NCI-H748 (cell line): Measurements from ENCODE around the gene PYCARD.
A peak's percentile ranks its signal among the peaks of the same experiment; 100 is the strongest.
"Not testable (repeated sequence)": the region's sequence is repeated elsewhere in the genome, so short reads cannot be mapped to it uniquely, and the experiment has no call there.

Experiments used
- DNase-seq: peaks from one replicate; lab custom pipeline; 2025; ENCODE audit not compliant: unreplicated experiment; lab: John Stamatoyannopoulos, UW

Gene PYCARD

DNA sequence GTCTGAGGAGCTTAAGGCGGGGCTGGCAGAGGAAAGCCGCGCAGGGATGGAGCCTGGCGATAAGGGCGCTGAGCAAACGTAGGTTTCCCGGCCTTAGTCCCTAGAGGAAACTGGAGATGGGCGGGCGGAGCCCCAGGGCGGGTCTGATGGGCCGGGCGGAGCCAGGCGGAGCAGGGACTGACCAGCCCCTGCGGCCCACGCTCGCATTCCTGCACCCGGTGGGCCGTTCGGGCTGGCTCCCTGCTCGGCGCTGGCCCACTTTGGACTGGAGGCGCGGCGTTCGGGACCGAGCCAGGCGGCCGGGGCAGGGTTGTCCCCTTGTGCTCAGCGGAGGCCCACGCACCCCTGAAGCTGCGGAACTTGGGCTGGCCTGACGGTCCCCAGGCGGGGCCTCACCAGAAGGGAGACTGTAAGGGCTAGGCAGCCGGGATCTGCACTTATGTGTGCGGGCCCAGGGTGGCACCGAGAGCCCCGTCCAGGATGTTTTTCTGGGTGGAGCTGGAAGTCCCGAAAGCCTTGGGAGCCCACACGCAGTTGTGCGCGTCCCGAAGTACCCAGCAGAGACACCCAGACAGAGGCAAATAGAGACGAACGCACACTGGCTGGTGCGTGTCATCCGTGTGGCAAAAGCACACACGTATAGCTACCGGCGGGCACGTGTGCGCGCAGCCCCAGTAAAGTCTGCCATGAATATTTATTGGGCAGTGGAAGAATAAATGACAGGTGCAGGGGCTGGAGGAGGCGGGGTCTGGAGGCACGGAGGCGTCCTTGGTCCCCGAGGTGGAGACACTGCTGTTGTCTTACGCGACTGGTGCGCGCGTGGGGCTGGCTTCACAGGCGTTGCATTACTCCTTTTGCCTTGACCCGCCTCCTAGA is 13.0 kb upstream of the PYCARD start:
- peak; percentile 52 for DNase-seq

DNA sequence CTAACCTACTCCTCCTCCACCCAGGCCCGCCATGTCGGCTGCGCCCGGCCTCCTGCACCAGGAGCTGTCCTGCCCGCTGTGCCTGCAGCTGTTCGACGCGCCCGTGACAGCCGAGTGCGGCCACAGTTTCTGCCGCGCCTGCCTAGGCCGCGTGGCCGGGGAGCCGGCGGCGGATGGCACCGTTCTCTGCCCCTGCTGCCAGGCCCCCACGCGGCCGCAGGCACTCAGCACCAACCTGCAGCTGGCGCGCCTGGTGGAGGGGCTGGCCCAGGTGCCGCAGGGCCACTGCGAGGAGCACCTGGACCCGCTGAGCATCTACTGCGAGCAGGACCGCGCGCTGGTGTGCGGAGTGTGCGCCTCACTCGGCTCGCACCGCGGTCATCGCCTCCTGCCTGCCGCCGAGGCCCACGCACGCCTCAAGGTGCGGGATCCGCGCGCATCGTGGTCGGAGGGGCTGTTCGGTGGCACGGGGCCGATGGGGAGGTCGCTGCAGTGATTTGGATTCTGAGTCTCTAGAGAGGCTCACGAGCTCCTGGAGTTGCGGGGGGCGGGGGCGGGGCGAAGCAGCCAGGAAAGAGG is 12.2 kb upstream of the PYCARD start:
- DNase-seq: peak; percentile 14

DNA sequence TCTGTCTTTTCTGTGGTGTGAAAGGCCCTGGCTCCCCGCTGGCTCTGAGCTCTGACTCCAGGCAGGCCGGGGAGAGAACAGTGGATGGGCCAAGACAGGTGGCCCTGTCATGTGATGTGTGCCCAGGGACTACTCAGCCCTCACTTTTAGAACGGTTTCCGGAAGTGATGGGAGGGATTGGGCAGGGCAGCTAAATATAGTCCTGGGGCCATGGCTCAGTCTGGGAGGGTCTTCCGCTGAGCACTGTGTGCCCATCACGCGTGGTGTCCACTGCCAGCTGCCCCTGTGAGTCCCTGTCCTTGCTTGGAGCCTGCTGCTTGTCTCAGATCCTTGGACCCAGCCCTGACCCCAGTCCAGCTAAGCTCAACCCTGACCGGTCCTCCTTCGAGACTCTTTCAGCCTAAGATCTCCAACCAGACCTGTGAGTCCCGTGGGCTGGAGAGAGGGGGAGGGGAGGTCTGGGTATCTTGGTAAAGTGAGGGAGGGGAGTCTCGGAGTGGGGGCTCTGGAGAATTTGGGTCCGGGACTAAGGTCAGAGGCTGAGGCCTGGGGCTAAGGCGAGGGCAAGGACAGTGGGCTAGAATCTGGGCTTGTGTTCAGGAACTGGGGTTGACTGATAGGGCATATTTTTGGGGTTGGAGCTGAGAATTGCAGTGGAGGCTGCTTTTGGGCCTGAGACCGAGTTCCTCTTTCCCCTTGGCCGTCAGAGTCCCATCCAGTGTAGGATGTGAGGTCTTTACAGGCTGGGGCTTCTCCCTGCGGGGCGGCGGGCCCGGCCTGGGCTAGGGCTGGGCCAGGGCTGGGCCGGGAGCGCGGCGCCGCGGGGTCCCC is 11.5 kb upstream of the PYCARD start, which contains the start of gene TRIM72:
TRIM72 (plus strand) TSS at position 243 of the 831 bp plus-strand sequence. CDS start 620 bp downstream, outside the sequence.
- no peak for DNase-seq

DNA sequence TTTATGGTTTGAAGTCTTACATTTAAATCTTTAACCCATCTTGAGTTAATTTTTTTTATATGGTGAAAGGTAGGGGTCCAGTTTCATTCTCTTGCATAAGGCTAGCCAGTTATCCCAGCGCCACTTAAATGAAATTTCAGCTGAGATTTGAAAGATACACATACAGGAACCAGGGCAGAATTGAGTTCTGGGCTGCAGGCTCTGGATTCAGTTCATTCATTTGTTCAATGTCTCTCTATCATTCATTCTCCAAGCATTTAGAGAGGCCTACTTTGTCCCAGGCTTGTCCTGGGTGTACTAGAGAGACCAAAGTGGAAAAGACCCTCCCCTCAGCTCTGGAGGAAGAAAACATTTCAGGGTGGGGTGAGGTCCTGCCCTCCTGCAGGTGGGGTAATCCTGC is 10.8 kb upstream of the PYCARD start:
- DNase-seq: no peak

DNA sequence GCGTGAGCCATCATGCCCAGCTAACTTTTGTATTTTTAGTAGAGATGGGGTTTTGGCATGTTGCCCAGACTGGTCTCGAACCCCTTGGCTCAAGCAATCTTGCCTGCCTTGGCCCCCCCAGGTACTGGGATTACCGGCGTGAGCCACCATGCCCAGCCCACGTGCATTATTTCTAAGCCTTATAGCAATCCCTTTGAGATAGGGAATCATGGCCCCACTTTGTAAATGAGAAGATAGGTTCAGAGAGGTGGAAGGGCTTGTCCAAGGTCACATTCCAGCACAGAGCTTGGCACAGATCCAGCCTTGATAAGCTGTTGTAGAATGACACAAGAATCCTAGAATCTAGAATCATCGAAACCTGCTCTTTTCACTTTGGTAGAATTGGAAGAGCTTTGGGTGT is 4.2 kb upstream of the PYCARD start:
- DNase-seq: no peak

DNA sequence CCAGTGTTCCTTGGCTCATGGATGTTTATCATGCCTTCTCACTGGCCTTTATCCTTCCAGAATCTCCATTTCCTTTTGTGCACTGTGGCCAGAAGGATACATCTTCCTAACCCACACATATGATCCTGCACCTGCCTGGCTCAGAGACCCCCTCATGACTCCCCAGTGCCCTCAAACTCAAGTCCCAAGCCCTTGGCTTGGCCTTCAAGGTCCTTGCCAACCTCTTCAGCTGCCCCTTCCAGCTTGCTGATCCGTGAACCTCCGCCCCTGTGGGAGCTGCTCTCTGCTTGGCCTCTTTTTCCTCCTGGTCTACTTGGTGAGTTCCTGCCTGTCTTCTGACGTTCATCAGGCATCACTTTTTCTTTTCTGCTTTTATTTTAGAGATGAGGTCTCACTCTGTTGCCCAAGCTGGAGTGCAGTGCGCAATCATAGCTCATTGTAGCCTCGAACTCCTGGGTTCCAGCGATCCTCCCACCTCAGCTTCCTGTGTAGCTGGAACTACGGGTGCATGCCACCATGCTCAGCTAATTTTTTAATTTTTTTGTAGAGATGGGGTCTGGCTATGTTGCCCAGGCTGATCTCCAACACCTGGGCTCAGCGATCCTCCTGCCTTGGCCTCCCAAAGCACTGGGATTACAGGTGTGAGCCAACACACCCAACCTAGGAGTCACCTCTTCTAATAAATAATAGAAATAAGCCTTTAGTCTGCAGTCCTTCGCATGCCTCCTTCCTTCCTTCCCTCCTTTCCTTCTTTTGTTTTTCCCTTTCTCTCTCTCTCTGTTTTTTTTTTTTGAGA is 2.5 kb upstream of the PYCARD start:
- DNase-seq: no peak

DNA sequence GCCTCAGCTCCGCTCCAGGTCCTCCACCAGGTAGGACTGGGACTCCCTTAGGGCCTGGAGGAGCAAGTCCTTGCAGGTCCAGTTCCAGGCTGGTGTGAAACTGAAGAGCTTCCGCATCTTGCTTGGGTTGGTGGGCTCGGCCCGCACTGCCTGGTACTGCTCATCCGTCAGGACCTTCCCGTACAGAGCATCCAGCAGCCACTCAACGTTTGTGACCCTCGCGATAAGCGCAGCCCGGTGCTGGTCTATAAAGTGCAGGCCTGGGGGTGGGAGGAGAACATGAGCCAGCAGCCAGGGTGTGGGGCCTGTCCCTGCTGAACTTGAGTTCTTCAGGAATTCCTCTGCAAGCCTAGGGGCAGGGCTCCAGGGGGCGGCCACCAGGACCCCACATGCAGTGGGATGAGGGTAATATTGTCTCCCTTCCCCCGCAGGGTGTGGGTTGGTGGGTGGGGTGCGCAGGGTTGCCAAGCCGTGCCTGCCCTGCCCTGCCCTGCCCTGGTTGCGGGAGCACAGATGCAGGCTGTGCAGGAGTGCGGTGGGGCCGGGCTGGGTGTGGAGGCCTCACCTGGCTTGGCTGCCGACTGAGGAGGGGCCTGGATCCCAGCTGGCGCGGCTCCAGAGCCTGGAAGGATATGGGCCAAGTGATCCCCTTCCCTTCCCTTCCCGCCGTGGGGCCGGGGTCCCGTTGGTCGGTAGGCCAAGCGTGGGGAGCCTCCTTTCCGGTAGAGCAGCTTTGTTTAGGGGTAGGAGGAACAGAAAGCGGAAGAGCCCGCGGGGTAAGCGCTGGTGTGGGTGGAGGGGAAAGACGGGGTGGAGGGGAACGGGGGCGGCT is 762 bp downstream of the PYCARD start:
- peak; percentile 46 for DNase-seq

DNA sequence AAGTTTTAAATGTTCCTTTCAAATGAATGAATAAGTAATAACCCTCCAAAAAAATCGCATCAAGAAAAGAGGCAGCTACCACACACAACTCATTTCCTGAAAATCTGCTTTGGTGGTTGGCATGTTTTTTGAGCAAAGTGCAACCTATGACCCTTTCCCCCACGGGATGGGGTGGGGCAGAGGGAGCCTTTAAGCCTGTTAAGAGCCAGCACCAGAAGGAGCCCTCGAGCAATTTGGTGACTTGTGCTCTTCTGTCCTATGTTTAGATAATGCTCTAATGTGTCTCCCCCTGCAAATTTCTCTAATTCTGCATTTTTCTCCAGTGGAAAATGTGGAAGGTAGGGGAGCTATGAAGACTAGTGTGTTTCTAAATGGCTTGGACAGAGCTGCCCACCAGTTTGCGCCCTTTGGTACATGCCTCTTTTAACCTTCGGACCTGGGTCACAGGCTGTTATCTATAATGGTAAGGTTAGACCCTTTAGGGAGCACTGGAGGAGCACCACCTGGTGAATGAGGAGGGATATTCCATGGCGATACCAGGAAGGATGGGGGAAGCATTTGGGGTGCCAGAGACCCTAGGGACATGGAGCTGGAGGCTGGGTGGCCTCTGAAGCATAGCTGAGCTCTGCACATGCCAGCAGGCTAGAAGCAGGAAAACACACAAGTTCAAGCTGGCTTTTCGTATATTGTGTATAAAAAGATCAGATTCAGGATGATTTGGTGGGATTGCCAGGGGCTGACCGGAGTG is 1.6 kb downstream of the PYCARD start:
- no peak for DNase-seq

DNA sequence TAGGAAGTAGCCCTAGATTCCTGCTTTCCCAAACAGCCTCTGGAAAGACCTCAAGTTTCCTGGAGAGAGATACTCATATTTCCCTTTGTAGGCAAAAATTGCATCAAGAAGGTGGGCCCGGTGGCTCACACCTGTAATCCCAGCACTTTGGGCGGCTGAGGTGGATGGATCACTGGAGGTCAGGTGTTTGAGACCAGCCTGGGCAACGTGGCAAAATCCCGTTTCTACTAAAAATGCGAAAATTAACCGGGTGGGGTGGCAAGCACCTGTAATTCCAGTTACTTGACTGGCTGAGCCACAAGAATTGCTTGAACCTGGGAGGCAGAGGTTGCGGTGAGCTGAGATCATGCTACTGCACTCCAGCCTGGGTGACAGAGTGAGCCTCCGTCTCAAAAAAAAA is 2.4 kb downstream of the PYCARD start:
- not testable (repeated sequence) for DNase-seq

DNA sequence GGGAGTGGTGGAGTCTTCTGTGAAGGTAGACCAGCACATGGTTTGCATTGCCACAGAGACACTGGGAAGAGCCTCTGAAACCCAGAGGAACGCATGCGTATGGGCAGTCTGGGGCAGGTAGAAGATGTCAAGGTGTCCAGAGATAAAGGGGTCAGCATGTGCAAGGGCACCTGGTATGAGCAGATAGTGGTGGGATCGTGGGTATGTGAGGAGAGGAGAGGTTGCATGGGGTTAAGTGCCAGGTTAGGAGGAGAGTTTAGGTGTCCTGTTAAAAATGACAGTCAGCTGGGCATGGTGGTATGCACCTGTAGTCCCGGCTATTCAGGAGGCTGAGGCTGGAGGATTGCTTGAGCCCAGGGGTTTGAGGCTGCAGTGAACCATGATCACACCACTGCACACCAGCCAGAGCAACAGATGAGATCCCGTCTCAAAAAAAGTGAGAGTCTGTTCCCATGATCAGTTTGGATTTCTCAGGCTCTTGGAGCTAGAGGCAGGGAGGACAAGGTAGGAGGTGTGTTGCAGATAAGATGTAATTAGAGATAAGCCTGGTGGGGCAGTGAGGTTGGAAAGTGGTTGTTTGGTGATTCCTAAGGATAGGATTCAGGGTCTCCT is 3.0 kb downstream of the PYCARD start:
- DNase-seq: no peak

DNA sequence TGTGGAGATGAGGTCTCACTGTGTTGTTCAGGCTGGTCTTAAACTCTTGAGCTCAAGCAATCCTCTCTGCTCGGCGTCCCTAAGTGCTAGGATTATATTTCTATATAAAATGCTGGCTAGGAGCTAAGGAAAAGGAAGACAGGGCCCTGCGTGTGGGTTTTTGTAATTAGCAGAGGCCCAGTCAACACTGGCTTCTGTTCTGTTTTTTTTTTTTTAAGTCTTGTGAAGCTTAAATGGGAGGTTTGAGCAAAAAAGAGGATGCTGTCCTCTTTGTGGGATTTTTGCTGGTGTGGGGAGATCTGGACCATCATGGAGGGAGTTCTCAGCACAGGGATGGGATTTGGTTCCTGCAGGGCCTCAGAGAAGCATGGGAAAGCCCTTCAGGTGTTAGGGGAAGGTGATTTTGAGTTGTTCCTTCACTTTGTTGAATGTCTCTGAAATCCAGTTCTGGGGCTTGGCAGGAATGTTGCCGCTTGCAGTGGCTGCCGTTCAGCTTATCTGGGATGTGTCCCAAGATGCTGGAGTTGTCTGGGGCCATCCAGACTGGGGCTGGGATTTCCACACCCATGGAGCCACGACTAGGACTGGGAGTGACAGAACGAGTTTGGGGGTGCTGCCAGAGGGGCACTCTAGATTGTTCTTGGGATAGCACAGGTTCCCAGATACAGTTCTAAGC is 4.2 kb downstream of the PYCARD start:
- DNase-seq: no peak

DNA sequence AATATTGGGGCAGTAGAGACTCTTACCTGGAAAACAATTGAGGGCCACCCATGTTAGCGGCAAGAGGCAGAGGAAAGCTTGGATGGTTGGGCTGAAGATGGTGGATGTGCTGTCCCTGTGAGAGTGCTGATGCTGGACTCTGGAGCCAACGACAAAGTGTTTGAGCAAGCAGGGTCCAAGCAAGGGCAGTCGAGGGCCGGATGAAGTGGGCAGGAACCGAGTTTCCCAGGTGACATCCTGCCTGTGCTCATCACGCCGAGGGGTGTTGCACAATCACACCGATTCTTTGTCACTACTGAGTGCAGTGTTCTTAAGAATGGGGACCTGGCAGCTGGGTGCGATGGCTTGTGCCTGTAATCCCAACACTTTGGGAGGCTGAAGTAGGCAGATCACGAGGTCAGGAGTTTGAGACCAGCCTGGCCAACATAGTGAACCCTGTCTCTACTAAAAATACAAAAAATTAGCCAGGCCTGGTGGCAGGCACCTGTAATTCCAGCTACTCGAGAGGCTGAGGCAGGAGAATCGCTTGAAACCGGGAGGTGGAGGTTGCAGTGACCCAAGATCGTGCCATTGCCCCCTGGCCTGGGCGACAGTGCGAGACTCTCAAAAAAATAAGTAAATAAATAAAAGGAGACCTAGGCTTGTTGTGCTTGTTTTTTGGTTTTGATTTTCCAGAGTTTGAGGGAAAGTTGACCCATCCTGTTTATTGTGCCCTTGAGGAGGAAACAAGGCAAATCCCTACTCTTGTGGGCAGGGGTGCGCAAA is 6.1 kb downstream of the PYCARD start:
- DNase-seq: no peak

DNA sequence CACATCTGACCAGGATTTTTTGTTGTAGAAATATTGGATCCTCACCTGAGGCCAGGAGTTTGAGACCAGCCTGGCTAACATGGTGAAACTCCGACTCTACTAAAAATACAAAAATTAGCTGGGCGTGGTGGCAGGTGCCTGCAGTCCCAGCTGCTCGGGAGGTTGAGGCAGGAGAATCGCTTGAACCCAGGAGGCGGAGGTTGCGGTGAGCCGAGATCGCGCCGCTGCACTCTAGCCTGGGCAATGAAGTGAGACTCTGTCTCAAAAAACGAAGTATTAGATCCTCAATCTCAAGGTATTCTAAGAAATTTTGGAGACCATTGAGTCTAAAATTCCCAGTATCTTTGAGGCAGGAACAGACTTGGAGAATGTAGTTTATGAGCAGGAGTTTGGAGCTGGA is 6.7 kb downstream of the PYCARD start:
- not testable (repeated sequence) for DNase-seq

DNA sequence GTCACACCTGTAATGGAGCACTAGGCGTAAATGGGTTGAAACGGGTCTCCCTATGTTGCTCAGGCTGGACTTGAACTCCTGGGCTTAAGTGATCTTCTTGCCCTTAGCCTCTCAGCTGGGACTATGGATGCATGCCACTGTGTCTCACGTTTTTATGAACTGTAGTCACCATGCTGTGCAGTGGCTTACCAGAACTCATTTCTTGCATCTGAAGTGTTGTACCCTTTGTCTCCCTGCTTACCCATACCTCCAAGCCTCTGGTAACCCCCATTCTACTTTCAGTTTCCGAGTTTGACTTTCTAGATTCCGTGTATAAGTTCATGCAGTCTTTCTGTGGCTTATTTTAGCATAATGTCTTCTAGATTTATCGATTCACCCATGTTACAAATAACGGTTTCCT is 7.7 kb downstream of the PYCARD start:
- no peak for DNase-seq

DNA sequence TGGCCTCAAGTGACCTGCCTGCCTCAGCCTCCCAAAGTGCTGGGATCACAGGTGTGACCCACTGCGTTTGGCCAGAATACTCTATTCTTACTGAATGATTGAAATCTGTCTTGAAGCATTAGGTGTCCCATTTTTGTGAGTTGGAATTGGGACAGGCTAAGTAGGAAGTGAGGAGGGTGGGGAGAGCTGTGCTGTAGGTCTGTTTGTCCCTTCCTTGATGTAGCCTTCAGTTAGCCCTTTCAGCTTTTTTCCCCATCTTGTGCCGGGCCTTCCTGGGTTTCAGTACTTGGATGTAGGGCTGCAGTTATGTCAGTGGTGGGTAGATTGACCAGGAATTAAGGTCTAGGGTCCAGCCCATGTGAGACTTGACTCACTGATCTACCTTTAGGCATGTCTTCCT is 8.7 kb downstream of the PYCARD start:
- no peak for DNase-seq

DNA sequence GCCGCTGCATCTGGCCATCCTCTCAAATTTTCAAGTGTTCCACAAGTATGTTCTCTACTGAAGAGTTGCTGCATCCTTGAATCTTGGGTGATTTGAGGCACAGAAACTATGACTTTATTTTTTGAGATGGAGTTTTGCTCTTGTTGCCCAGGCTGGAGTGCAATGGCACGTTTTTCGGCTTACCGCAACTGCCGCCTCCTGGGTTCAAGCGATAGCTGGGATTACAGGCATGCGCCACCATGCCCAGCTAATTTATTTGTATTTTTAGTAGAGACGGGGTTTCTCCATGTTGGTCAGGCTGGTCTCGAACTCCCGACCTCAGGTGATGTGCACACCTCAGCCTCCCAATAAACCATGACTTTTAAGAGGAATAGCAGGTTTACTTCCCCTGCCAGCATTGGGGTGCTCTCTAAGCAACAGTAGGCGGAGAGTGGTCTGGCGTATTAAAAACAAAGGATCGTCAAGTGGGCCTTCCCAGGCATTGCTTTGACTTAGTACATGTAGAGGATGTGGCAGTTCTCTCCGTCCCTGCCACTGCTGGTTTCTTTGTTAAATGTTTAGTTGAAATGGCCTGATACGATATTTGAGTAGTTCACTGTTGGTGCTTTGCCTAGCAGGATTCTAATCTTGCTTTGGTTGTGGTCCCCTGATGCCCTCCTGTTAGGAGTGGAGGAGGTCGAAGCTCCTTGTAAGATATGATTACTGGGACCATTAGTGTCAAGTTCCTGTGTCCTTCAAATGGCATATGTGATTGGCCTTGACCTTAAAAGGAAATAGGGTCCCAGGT is 9.5 kb downstream of the PYCARD start:
- no peak for DNase-seq
